Dedifferentiated amniotic fluid mesenchymal stem cell (primary cell): ENCODE data around the gene EEFSEC.

ENCODE experiments used
- DNase-seq: peaks from one replicate; pipeline ENCODE4 v3.0.0-alpha.2; 2016; ENCODE audit errors: extremely low spot score

Gene EEFSEC

GRCh38 chr3:128242818-128243601 lies 89.7 kb downstream of the EEFSEC start:
- no peak for DNase-seq

GRCh38 chr3:128243602-128244504 lies 90.6 kb downstream of the EEFSEC start:
- DNase-seq = no peak

GRCh38 chr3:128245460-128245859 lies 92.2 kb downstream of the EEFSEC start:
- no peak for DNase-seq

- no peak for DNase-seq
Measured at GRCh38 chr3:128247666-128248409, 94.6 kb downstream of the EEFSEC start.

- DNase-seq = no peak
Measured at GRCh38 chr3:128252083-128252482, 98.8 kb downstream of the EEFSEC start.

GRCh38 chr3:128253150-128253549 lies 99.9 kb downstream of the EEFSEC start:
- DNase-seq = no peak

GRCh38 chr3:128254066-128254590 lies 100.8 kb downstream of the EEFSEC start:
- DNase-seq = no peak

GRCh38 chr3:128254967-128255366 lies 101.7 kb downstream of the EEFSEC start:
- no peak for DNase-seq

GRCh38 chr3:128256131-128256530 lies 102.8 kb downstream of the EEFSEC start:
- DNase-seq = no peak

GRCh38 chr3:128257632-128258031 lies 104.4 kb downstream of the EEFSEC start:
- DNase-seq = no peak

- DNase-seq = no peak
Measured at GRCh38 chr3:128260275-128260674, 107.0 kb downstream of the EEFSEC start.

- DNase-seq = no peak
Measured at GRCh38 chr3:128262457-128262856, 109.2 kb downstream of the EEFSEC start.

- no peak for DNase-seq
Measured at GRCh38 chr3:128263118-128263517, 109.8 kb downstream of the EEFSEC start.

- DNase-seq = no peak
Measured at GRCh38 chr3:128263946-128264345, 110.7 kb downstream of the EEFSEC start.

GRCh38 chr3:128266453-128266852 lies 113.2 kb downstream of the EEFSEC start:
- DNase-seq = no peak

- no peak for DNase-seq
Measured at GRCh38 chr3:128267541-128267940, 114.3 kb downstream of the EEFSEC start.

- no peak for DNase-seq
Measured at GRCh38 chr3:128269006-128269775, 115.9 kb downstream of the EEFSEC start.

- DNase-seq = no peak
Measured at GRCh38 chr3:128269796-128270195, 116.5 kb downstream of the EEFSEC start.

GRCh38 chr3:128270559-128271492 lies 117.5 kb downstream of the EEFSEC start:
- no peak for DNase-seq
